Keratinocyte (primary cell): ENCODE data around the gene CDC23. TPM values are rescaled to one million over a fixed set of nuclear protein-coding genes. Genes with fewer than 3 reads are reported as not detected.

Source experiments
- DNase-seq: peaks from one replicate; pipeline ENCODE4 v3.0.0-alpha.2; 2011; ENCODE audit warnings: low read depth, missing footprints, low spot score
- FAIRE-seq: peaks from 2 replicates; lab custom pipeline; 2011; peaks lifted over from hg19 to GRCh38; lab: Jason Lieb, UNC
- H2AFZ ChIP-seq: 2 replicates; pipeline ENCODE4 v1.6.0; 2012; ENCODE audit warnings: low read length, control low read depth, inconsistent platforms; ENCODE audit not compliant: control insufficient read depth
- H3K27ac ChIP-seq: 2 replicates; pipeline ENCODE4 v1.5.1; 2011; ENCODE audit warnings: low read length; ENCODE audit not compliant: control insufficient read depth, insufficient read depth
- H3K27me3 ChIP-seq: 3 replicates; pipeline ENCODE4 v1.6.0; 2011; ENCODE audit warnings: low read length; ENCODE audit not compliant: control insufficient read depth, insufficient read depth; ENCODE audit errors: extremely low read depth
- H3K36me3 ChIP-seq, 2 experiments: 2 replicates in 1 of 2; 3 replicates in 1 of 2; pipeline ENCODE4 v1.5.1; 2011; ENCODE audit warnings: low read length in 2 of 2, mild to moderate bottlenecking in 1 of 2; ENCODE audit not compliant: control insufficient read depth in 2 of 2, insufficient read depth in 2 of 2; ENCODE audit errors: extremely low read depth in 1 of 2
- H3K4me1 ChIP-seq: 3 replicates; pipeline ENCODE4 v1.5.1; 2011; ENCODE audit warnings: low read length; ENCODE audit not compliant: control insufficient read depth, insufficient read depth; ENCODE audit errors: extremely low read depth
- H3K4me2 ChIP-seq: 3 replicates; pipeline ENCODE4 v1.6.0; 2011; ENCODE audit warnings: low read depth, low read length; ENCODE audit not compliant: control insufficient read depth, insufficient read depth; ENCODE audit errors: extremely low read depth
- H3K4me3 ChIP-seq, 3 experiments: fragments of 200-600 bp in 1 of 3; sonication (generic) in 1 of 3; 2 replicates in 2 of 3; 3 replicates in 1 of 3; pipeline ENCODE4 v1.5.1; 2011 to 2016; ENCODE audit warnings: low read length in 3 of 3, mild to moderate bottlenecking in 3 of 3, control low read depth in 2 of 3, inconsistent platforms in 1 of 3, low read depth in 1 of 3, mixed read lengths in 1 of 3, mixed run types in 1 of 3, moderate library complexity in 1 of 3; ENCODE audit not compliant: control insufficient read depth in 2 of 3, insufficient read depth in 2 of 3; ENCODE audit errors: extremely low read depth in 1 of 3
- H3K79me2 ChIP-seq: 2 replicates; pipeline ENCODE4 v1.6.0; 2012; ENCODE audit warnings: low read length; ENCODE audit not compliant: control insufficient read depth, insufficient read depth
- H3K9ac ChIP-seq: 3 replicates; pipeline ENCODE4 v1.6.0; 2011; ENCODE audit warnings: low read length; ENCODE audit not compliant: control insufficient read depth, insufficient read depth; ENCODE audit errors: extremely low read depth
- H3K9me1 ChIP-seq: 3 replicates; pipeline ENCODE4 v1.6.0; 2011; ENCODE audit warnings: low read length; ENCODE audit not compliant: control insufficient read depth, insufficient read depth; ENCODE audit errors: extremely low read depth
- H3K9me3 ChIP-seq: 2 replicates; pipeline ENCODE4 v1.5.1; 2012; ENCODE audit warnings: low read depth, low read length; ENCODE audit not compliant: control insufficient read depth
- H4K20me1 ChIP-seq: 3 replicates; pipeline ENCODE4 v1.6.0; 2011; ENCODE audit warnings: low read length; ENCODE audit not compliant: control insufficient read depth, insufficient read depth; ENCODE audit errors: extremely low read depth
- EZH2 ChIP-seq: IDR thresholded peaks from one replicate; pipeline ENCODE4 v1.6.1; 2012; ENCODE audit warnings: inconsistent platforms, mild to moderate bottlenecking, low read length, moderate library complexity
- dilution Hi-C: fragments of 300-500 bp; cut with MboI; formaldehyde crosslinking; loops from one replicate; pipeline ENCODE4 v1.7.0; 2020; ENCODE audit warnings: low sequenced_read_pairs; ENCODE audit not compliant: extremely low pct_ligation_motif_present
- polyA plus RNA-seq, 5 experiments: library from polyadenylated mRNA; depleted of rRNA in 3 of 5; stranded (reverse) in 3 of 5; stranded (forward) in 1 of 5; unstranded in 1 of 5; fragments of >200 nt; gene quantifications; 1 replicate in 1 of 5; 2 replicates in 3 of 5; 3 replicates in 1 of 5; pipeline versions ENCODE4 v1.2.1 to v1.2.3, GENCODE V29; 2011 to 2012; ENCODE audit warnings: missing spikeins in 2 of 5, low read depth in 1 of 5, low replicate concordance in 1 of 5
- TF ChIP-seq, protein P1 (sequence below), 3 experiments: IDR thresholded peaks in 1 of 3; conservative IDR thresholded peaks in 1 of 3; optimal IDR thresholded peaks in 1 of 3; 2 replicates in 2 of 3; 3 replicates in 1 of 3; pipeline versions ENCODE3 to v1.5.1; 2011; ENCODE audit warnings: low read length in 3 of 3, mild to moderate bottlenecking in 3 of 3, moderate library complexity in 2 of 3, control low read depth in 1 of 3, inconsistent platforms in 1 of 3; ENCODE audit not compliant: insufficient read depth in 2 of 3; ENCODE audit errors: extremely low read depth in 1 of 3

Gene CDC23
- polyA plus RNA-seq, 1 donor (not counting 4 experiments of a cell fraction or from before 2014, with no cell fraction given): 40.2 TPM

DNA sequence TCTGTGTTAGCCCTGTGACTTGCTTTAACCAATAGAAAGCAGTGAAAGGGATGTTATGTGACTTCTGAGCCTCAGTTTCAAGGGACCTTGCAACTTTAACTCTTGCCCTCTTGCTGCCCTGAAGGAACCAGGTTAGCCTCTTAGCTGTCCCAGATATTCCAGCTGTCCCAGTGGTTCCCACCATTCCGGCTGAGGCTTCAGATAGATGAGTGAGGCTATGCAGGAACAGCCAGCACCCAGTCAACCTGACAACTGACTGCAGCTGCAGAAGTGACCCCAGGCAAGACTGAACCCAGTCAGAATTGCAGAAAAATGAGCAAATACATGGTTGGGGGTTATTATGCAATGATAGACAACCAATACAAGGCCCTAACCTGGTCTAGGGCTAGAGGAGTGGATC, 10.4 kb upstream of the CDC23 start:
- dilution Hi-C loops: no loop called here
- Histone ChIP-seq H3K4me2 (no peak overlapping the region), H3K4me1 (no peaks in the 10 kb centered on the region), H3K4me3 (no peak overlapping the region), H3K79me2 (no peaks in the 10 kb centered on the region), H3K9me1 (no peaks in the 10 kb centered on the region), H3K27ac (no peak overlapping the region), H3K36me3 (no peaks in the 10 kb centered on the region), H4K20me1 (no peaks in the 10 kb centered on the region), H3K9ac (no peak overlapping the region), H2AFZ (no peak overlapping the region), H3K9me3 (no peaks in the 10 kb centered on the region), H3K27me3 (no peaks in the 10 kb centered on the region)
- FAIRE-seq (no peak), DNase-seq (no peak)
- TF ChIP-seq EZH2: no peak
- TF ChIP-seq, protein P1, sequence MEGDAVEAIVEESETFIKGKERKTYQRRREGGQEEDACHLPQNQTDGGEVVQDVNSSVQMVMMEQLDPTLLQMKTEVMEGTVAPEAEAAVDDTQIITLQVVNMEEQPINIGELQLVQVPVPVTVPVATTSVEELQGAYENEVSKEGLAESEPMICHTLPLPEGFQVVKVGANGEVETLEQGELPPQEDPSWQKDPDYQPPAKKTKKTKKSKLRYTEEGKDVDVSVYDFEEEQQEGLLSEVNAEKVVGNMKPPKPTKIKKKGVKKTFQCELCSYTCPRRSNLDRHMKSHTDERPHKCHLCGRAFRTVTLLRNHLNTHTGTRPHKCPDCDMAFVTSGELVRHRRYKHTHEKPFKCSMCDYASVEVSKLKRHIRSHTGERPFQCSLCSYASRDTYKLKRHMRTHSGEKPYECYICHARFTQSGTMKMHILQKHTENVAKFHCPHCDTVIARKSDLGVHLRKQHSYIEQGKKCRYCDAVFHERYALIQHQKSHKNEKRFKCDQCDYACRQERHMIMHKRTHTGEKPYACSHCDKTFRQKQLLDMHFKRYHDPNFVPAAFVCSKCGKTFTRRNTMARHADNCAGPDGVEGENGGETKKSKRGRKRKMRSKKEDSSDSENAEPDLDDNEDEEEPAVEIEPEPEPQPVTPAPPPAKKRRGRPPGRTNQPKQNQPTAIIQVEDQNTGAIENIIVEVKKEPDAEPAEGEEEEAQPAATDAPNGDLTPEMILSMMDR (optimal IDR thresholded peaks at IDR 0.05 in 1 of 3, IDR thresholded peaks at IDR 0.05 in 1 of 3, conservative IDR thresholded peaks at IDR 0.05 in 1 of 3; ENCODE audit: extremely low read depth in 1 of 3, insufficient read depth in 2 of 3, low read length in 3 of 3): no peak

DNA sequence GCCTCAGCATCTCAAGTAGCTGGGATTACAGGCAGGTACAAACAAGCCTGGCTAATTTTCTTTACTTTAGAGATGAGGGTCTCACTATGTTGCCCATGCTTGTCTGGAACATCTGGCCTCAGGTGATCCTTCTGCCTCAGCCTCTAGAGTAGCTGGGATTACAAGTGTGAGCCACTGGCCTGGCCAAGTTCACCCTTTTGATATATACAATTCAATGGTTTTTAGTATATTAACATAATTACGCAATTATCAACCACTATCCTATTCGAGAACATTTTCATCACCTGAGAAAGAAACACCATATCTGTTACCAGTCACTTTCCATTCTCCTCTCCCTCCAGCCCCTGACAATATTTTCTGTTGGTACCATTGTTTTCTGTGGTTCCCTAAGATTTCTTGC, 3.7 kb upstream of the CDC23 start:
- no peak overlapping the region for H3K4me3 ChIP-seq
- no peak for DNase-seq
- no peaks in the 10 kb centered on the region for H3K9me1 ChIP-seq
- no peak overlapping the region for H3K27ac ChIP-seq
- no peaks in the 10 kb centered on the region for H3K9me3 ChIP-seq
- dilution Hi-C loops: no loop called here
- TF ChIP-seq EZH2: no peak
- TF ChIP-seq, protein P1 (optimal IDR thresholded peaks at IDR 0.05 in 1 of 3, IDR thresholded peaks at IDR 0.05 in 1 of 3, conservative IDR thresholded peaks at IDR 0.05 in 1 of 3; ENCODE audit: extremely low read depth in 1 of 3, insufficient read depth in 2 of 3, low read length in 3 of 3): no peak
- no peaks in the 10 kb centered on the region for H3K36me3 ChIP-seq
- H3K79me2 ChIP-seq: peaks cover 13% of the 10 kb centered on the region
- H3K4me1 ChIP-seq: peaks cover 5% of the 10 kb centered on the region
- H3K9ac ChIP-seq: no peak overlapping the region
- FAIRE-seq: no peak
- H4K20me1 ChIP-seq: no peaks in the 10 kb centered on the region
- no peak overlapping the region for H3K4me2 ChIP-seq
- no peaks in the 10 kb centered on the region for H3K27me3 ChIP-seq
- no peak overlapping the region for H2AFZ ChIP-seq
